Sigmoid colon (tissue), 4 donors: ENCODE measurements around the gene MCHR1.

ENCODE experiments used
- CTCF ChIP-seq, 4 experiments: fragments of 450-650 bp in 3 of 4; fragments of 200-600 bp in 1 of 4; IDR thresholded peaks; one replicate each; pipeline ENCODE4 v1.5.1; 2016 to 2019; ENCODE audit warnings: antibody characterized with exemption in 4 of 4, mild to moderate bottlenecking in 3 of 4, moderate library complexity in 2 of 4
- EP300 ChIP-seq, 4 donors: sonication (generic); formaldehyde crosslinking; IDR thresholded peaks; one replicate each; pipeline ENCODE4 v1.6.1; 2017; ENCODE audit warnings: antibody characterized with exemption in 4 of 4
- POLR2A ChIP-seq, 2 donors: fragments of 450-650 bp; IDR thresholded peaks; one replicate each; pipeline ENCODE4 v1.6.1; 2016; ENCODE audit warnings: antibody characterized with exemption in 2 of 2, mild to moderate bottlenecking in 2 of 2, moderate library complexity in 2 of 2
- POLR2AphosphoS5 ChIP-seq, 4 donors: sonication (generic); formaldehyde crosslinking; IDR thresholded peaks; one replicate each; pipeline ENCODE4 v1.6.1; 2017; ENCODE audit warnings: antibody characterized with exemption in 4 of 4

GRCh38 chr22:40636380-40637182 is 42.7 kb upstream of the MCHR1 start, which contains the start of gene MRTFA:
- TF ChIP-seq CTCF (IDR thresholded peaks at IDR 0.05) = no peak
- peak in 1 of 4 donors; percentile 33 for TF ChIP-seq EP300 (IDR thresholded peaks at IDR 0.05)
- TF ChIP-seq POLR2A (IDR thresholded peaks at IDR 0.05) = peak; percentile 94 to 96
- peak; percentile 98 to 99 (median 99) for TF ChIP-seq POLR2AphosphoS5 (IDR thresholded peaks at IDR 0.05)
